HFFc6 (cell line): ENCODE data around the gene CACNA1C. TPM values are rescaled to one million over a fixed set of nuclear protein-coding genes. Genes with fewer than 3 reads are reported as not detected.

Experiments
- DNase-seq: peaks from one replicate; pipeline ENCODE4 v3.0.0-alpha.2; 2018
- H3K27ac Mint-ChIP-seq: 2 replicates; pipeline ENCODE4 v1.8.0; 2020; ENCODE audit warnings: mild to moderate bottlenecking, mixed read lengths
- H3K27me3 Mint-ChIP-seq: 2 replicates; pipeline ENCODE4 v1.8.0; 2021; ENCODE audit warnings: mild to moderate bottlenecking, moderate library complexity, mixed read lengths; ENCODE audit not compliant: insufficient read depth
- H3K36me3 Mint-ChIP-seq: 2 replicates; pipeline ENCODE4 v1.8.0; 2021; ENCODE audit warnings: low read depth, mixed read lengths
- H3K4me1 Mint-ChIP-seq: 2 replicates; pipeline ENCODE4 v1.8.0; 2020; ENCODE audit warnings: low read depth, mixed read lengths
- H3K4me3 Mint-ChIP-seq: 2 replicates; pipeline ENCODE4 v1.8.0; 2020; ENCODE audit warnings: mild to moderate bottlenecking, moderate library complexity, mixed read lengths
- H3K9me3 Mint-ChIP-seq: 2 replicates; pipeline ENCODE4 v1.8.0; 2020; ENCODE audit warnings: mild to moderate bottlenecking, mixed read lengths
- CTCF ChIP-seq: fragments of 200-600 bp; sonication (generic); IDR thresholded peaks from 2 replicates; pipeline ENCODE4 v1.5.0; 2021; ENCODE audit warnings: antibody characterized with exemption, mild to moderate bottlenecking
- total RNA-seq, 6 experiments: library from RNA; stranded (reverse); fragmentation: NEBNext Ultra II Directional; extraction: Animal tissue kit (Norgen Biotek cat#: 25700); gene quantifications; 2 replicates in 1 of 6; 3 replicates in 5 of 6; pipeline ENCODE4 v1.2.3, GENCODE V29; 2021

Gene CACNA1C
- total RNA-seq, 6 experiments from 2014 or later, result 6.7 to 11.5 (median 10.6) TPM

GRCh38 chr12:2613326-2614073, 560.7 kb downstream of the CACNA1C start:
- H3K4me1 Mint-ChIP-seq, result peaks cover 40% of the 10 kb centered on the region
- no peak for TF ChIP-seq CTCF
- H3K4me3 Mint-ChIP-seq, result peak overlapping the region; percentile 68
- peak overlapping the region; percentile 92 for H3K27ac Mint-ChIP-seq
- H3K36me3 Mint-ChIP-seq, result peaks cover 29% of the 10 kb centered on the region
- peaks cover 2% of the 10 kb centered on the region; the same call in 1 of the 2 replicates for H3K27me3 Mint-ChIP-seq
- no peaks in the 10 kb centered on the region for H3K9me3 Mint-ChIP-seq
- peak; percentile 97 for DNase-seq

- peaks cover 40% of the 10 kb centered on the region for H3K4me1 Mint-ChIP-seq
- H3K4me3 Mint-ChIP-seq, result peak overlapping the region; percentile 68
- H3K36me3 Mint-ChIP-seq, result peaks cover 22% of the 10 kb centered on the region
- no peaks in the 10 kb centered on the region for H3K9me3 Mint-ChIP-seq
- H3K27ac Mint-ChIP-seq, result peak overlapping the region; percentile 92
- no peak for DNase-seq
- peaks cover 2% of the 10 kb centered on the region; the same call in 1 of the 2 replicates for H3K27me3 Mint-ChIP-seq
- no peak for TF ChIP-seq CTCF
Measured at GRCh38 chr12:2614341-2614740, 561.6 kb downstream of the CACNA1C start.

- Mint-ChIP-seq H3K36me3 (peaks cover 19% of the 10 kb centered on the region), H3K9me3 (no peaks in the 10 kb centered on the region), H3K4me3 (no peak overlapping the region), H3K4me1 (peaks cover 40% of the 10 kb centered on the region), H3K27me3 (peaks cover 2% of the 10 kb centered on the region; the same call in 1 of the 2 replicates), H3K27ac (no peak overlapping the region; the same call in 1 of the 2 replicates)
- DNase-seq, result no peak
- TF ChIP-seq CTCF, result no peak
Measured at GRCh38 chr12:2615665-2616402, 563.0 kb downstream of the CACNA1C start.

GRCh38 chr12:2616763-2617162, 564.0 kb downstream of the CACNA1C start:
- Mint-ChIP-seq H3K4me1 (peaks cover 38% of the 10 kb centered on the region), H3K36me3 (peaks cover 13% of the 10 kb centered on the region), H3K9me3 (no peaks in the 10 kb centered on the region), H3K4me3 (no peak overlapping the region), H3K27ac (no peak overlapping the region), H3K27me3 (peaks cover 2% of the 10 kb centered on the region; the same call in 1 of the 2 replicates)
- TF ChIP-seq CTCF, result no peak
- DNase-seq, result no peak

- peaks cover 2% of the 10 kb centered on the region; the same call in 1 of the 2 replicates for H3K27me3 Mint-ChIP-seq
- peaks cover 7% of the 10 kb centered on the region for H3K36me3 Mint-ChIP-seq
- no peak overlapping the region for H3K27ac Mint-ChIP-seq
- no peak for DNase-seq
- no peak overlapping the region for H3K4me3 Mint-ChIP-seq
- H3K9me3 Mint-ChIP-seq, result no peaks in the 10 kb centered on the region
- TF ChIP-seq CTCF, result no peak
- H3K4me1 Mint-ChIP-seq, result peaks cover 32% of the 10 kb centered on the region
Measured at GRCh38 chr12:2617365-2617764, 564.6 kb downstream of the CACNA1C start.
